NCI-H2081 (cell line): ENCODE results near the gene LRRFIP2.
"Not testable (repeated sequence)": the region's sequence is repeated elsewhere in the genome, so short reads cannot be mapped to it uniquely, and the experiment has no call there.

Source experiments
- DNase-seq, 2 experiments: peaks; one replicate each; lab custom pipeline; 2025; lab: John Stamatoyannopoulos, UW

Gene LRRFIP2

GRCh38 chr3:37183976-37184375, 9.6 kb upstream of the LRRFIP2 start:
- no peak for DNase-seq

- DNase-seq, result no peak
Measured at GRCh38 chr3:37183375-37183831, 9.0 kb upstream of the LRRFIP2 start.

GRCh38 chr3:37182816-37183215, 8.4 kb upstream of the LRRFIP2 start:
- no peak for DNase-seq

DNA sequence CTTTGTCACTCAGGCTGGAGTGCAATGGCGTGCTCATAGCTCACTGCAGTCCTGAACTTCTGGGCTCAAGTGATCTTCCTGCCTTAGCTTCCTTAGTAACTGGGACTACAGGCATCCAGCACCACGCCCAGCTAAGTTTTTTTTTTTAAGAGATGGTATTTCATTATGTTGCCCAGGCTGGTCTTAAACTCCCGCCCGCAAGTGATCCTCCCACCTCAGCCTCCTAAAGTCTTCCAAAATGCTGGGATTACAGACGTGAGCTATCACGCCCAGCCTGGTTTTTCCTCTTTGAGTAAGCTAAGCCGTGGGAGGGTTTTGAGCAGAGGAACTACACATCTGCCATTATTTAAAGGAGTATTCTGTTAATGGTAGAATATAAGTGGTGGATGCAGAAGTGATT, 7.4 kb upstream of the LRRFIP2 start:
- no peak for DNase-seq

GRCh38 chr3:37179144-37179967, 5.0 kb upstream of the LRRFIP2 start:
- no peak for DNase-seq

DNA sequence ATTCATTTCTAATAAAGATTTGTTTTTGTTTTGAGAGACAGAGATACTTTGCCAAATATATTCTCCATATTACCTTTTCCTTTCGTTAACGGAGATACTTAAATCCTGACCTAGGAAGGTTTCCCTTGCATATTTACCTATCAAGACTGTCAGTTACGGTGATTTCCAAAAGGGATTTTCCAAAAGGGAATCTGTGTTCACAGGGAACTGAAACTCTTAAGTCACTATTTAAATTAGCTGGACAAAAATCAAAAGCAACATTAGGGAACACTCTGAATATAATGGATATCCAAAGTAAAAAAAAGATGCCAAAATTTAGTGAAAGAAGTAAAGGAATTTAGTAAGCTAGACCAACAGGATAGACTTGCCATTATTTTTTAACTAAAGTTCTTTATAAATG, 576 bp downstream of the LRRFIP2 start:
- DNase-seq, result no peak

GRCh38 chr3:37171144-37171543, 3.2 kb downstream of the LRRFIP2 start:
- DNase-seq, result no peak

- DNase-seq, result no peak
Measured at GRCh38 chr3:37170513-37170912, 3.9 kb downstream of the LRRFIP2 start.

- DNase-seq, result no peak
Measured at GRCh38 chr3:37170060-37170459, 4.3 kb downstream of the LRRFIP2 start.

DNA sequence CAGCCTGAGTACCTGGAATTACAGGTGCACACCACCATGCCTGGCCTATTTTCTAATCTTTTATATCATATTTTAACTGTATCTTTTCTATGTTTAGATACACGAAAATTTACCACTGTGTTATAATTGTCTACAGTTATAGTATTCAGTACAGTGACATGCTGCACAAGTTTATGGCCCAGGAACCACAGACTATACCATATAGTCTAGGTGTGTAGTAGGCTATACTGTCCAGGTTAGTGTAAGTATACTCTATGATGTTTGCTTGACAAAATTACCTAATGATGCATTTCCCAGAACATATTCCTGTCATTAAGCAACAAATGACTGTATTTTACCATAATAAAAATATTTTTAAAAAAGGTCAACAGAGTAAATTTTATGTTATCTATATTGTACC, 5.5 kb downstream of the LRRFIP2 start:
- no peak for DNase-seq

DNA sequence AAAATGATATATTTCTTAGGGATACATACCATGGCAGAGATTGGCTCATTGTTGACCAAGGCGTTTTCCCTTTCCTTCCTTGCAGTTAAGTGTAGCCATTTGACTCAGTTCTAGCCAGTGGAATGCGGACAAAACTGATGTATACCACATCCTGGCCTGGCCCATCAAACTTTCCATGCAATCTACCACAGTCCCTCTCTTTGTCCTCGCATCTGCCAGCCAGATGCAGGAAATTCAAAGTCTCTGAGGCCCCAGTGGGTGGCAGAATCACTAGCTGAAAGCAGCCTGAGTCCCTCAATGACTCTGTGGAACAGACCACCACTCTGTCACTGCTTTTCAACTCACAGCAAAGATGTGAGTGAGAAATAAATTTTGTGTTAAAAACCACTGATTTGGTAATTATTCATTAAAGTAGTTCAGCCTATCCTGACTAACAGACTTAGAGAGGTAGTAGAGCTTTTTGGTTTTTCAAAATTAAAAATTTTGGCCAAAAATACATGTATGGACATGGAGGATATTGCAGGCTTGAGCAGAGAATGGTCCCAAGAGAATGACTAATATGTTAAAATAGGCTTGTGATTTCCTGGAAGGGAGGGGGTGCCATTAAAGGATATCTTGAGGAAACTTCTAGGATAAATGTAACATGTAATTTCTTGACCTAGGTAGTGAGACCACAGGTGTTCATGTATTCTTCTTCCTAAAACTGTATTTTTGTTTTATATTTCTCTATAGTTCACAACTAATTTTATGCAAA, 10.9 kb downstream of the LRRFIP2 start:
- DNase-seq, result no peak

- DNase-seq, result no peak
Measured at GRCh38 chr3:37162501-37163245, 11.7 kb downstream of the LRRFIP2 start.

DNA sequence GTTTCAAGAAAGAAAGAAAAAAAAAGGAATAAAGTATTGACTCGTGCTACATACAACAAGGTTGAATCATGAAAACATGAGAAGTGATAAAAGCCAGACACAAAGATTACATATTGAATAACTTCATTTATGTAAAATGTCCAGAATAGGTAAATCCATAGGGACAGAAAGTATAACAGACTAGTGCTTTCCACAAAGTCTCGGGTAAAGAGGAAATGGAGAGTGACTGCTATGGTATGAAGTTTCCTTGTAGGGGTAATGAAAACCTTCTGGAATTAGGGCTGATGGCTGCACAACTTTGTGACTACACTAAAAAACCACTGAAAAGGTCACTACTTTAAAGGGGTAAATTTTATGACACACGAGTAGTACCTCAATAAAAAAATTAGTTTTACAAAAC, 13.0 kb downstream of the LRRFIP2 start:
- no peak for DNase-seq

DNA sequence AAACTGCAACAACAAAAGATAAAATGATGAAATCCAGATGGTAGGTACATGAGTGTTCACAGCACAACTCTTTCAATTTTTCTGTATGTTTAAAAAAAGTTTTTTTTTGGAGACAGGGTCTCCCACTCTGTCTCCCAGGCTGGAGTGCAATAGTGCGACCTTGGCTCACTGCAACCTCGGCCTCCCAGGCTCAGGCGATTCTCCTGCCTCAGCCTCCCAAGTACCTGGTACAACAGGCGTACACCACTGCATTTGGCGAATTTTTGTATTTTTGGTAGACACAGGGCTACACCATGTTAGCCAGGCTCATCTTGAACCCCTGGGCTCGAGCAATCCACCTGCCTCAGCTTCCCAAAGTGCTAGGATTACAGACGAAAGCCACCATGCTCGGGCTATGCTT, 18.6 kb downstream of the LRRFIP2 start:
- DNase-seq, result no peak

DNA sequence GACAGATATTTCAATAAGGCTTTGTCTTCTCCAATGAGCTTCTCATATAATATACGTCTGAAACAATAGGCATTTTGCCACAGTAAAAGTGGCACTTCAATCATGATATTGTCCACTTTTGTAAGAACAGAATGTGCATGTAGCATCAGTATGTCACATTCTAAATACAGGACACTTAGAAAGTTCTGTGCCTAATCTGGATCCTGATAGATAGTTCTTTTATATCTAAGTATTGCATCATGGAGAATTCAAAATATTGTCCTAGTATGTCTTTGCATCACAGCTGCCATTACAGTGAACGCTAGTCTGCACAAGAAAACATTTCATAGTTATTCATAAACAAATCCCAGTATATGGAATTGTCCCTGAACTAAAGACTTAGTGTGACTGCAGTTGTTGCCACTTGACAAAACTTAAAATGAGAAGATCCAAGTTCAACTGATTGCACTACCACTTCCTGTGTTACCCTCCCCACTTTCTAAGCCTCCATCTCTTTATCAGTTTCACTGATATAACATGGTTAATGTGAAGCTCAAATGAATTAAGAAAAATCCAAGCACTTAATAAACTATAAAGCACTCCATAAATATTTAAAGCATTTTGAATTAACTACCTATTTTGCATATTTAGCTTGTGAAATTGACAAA, 19.6 kb downstream of the LRRFIP2 start:
- no peak for DNase-seq

- no peak for DNase-seq
Measured at GRCh38 chr3:37150621-37151020, 23.8 kb downstream of the LRRFIP2 start.

- DNase-seq, result no peak
Measured at GRCh38 chr3:37149257-37149656, 25.1 kb downstream of the LRRFIP2 start.

DNA sequence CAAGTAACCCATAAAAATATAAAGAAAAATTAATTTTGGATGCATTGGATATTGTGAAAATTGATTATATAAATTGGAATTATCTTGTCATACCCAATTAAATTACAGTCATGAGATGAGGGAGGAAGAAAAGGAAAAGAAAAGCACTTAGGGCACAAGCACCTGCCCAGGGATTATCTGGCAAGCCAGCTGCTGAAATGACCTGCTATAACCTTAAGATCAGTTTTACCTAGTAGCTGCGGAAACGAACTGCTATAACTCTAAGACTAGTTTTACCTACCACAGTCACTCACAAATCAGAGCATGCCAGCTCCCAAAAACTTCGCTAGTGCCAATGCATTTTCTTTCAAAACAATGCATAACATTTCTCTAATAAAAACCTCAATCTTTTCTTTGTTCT, 26.2 kb downstream of the LRRFIP2 start:
- no peak for DNase-seq

- DNase-seq, result no peak
Measured at GRCh38 chr3:37147666-37148065, 26.7 kb downstream of the LRRFIP2 start.

DNA sequence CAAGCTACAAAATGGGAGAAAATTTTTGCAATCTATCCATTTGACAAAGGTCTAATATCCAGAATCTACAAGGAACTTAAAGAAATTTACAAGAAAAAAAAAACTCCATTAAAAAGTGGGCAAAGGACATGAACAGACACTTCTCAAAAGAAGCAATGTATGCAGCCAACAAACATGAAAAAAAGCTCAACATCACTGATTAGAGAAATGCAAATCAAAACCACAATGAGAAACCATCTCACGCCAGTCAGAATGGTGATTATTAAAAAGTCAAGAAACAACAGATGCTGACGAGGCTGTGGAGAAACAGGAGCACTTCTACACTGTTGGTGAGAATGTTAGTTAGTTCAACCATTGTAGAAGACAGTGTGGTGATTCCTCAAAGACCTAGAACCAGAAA, 27.5 kb downstream of the LRRFIP2 start:
- DNase-seq, result not testable (repeated sequence)

- DNase-seq, result no peak
Measured at GRCh38 chr3:37145611-37146010, 28.8 kb downstream of the LRRFIP2 start.

DNA sequence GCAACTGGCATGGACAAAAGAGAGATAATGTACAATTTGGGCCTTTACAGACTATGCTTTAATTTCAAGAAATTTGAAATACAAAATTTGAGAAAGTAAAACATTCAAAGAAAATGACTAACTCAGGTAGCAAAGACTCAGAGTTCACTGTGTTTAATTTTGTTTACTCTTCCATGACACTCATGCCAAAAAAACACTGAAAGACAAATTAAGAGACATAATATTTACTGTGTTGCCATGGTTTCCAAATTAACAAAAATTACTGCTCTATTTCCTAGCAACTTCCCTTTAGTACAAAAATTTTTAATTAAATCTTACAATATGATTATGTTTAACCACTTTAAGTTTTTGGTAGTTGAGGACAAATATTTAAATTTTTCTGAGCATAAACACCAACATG, 29.6 kb downstream of the LRRFIP2 start:
- DNase-seq, result peak; percentile 40 to 77
